IPS-15b (cell line): ENCODE results near the gene ODAD4.

Source experiments
- H3K27me3 ChIP-seq: one replicate; pipeline ENCODE4 v1.6.1; 2013; ENCODE audit warnings: low read length; ENCODE audit not compliant: control insufficient read depth, insufficient read depth
- H3K36me3 ChIP-seq: one replicate; pipeline ENCODE4 v1.6.1; 2013; ENCODE audit warnings: low read length; ENCODE audit not compliant: control insufficient read depth, insufficient read depth
- H3K4me1 ChIP-seq: one replicate; pipeline ENCODE4 v1.6.1; 2013; ENCODE audit warnings: mild to moderate bottlenecking, low read length; ENCODE audit not compliant: control insufficient read depth, insufficient read depth
- H3K4me3 ChIP-seq: one replicate; pipeline ENCODE4 v1.5.1; 2013; ENCODE audit warnings: low read depth, low read length
- H3K9ac ChIP-seq: one replicate; pipeline ENCODE4 v1.6.1; 2013; ENCODE audit warnings: low read depth, mild to moderate bottlenecking, low read length
- H3K9me3 ChIP-seq: one replicate; pipeline ENCODE4 v1.6.1; 2013; ENCODE audit warnings: mild to moderate bottlenecking, low read length; ENCODE audit not compliant: control insufficient read depth, insufficient read depth

ODAD4 gene

GRCh38 chr17:41956522-41956921 is 26.1 kb downstream of the ODAD4 start:
- H3K9ac ChIP-seq, result no peak overlapping the region
- no peak overlapping the region for H3K4me3 ChIP-seq
- peaks cover 17% of the 10 kb centered on the region for H3K4me1 ChIP-seq
- H3K9me3 ChIP-seq, result no peaks in the 10 kb centered on the region
- no peaks in the 10 kb centered on the region for H3K36me3 ChIP-seq
- no peaks in the 10 kb centered on the region for H3K27me3 ChIP-seq

- Histone ChIP-seq H3K9ac (no peak overlapping the region), H3K36me3 (no peaks in the 10 kb centered on the region), H3K27me3 (no peaks in the 10 kb centered on the region), H3K9me3 (no peaks in the 10 kb centered on the region), H3K4me3 (no peak overlapping the region), H3K4me1 (peaks cover 17% of the 10 kb centered on the region)
Observed at GRCh38 chr17:41957031-41957868, 26.8 kb downstream of the ODAD4 start.

GRCh38 chr17:41957869-41958439 is 27.5 kb downstream of the ODAD4 start:
- Histone ChIP-seq H3K4me3 (no peak overlapping the region), H3K36me3 (no peaks in the 10 kb centered on the region)

GRCh38 chr17:41959030-41959335 is 28.6 kb downstream of the ODAD4 start:
- no peaks in the 10 kb centered on the region for H3K36me3 ChIP-seq

More at GRCh38 chr17:41957869-41958439, 27.5 kb downstream of the ODAD4 start:
- Histone ChIP-seq H3K27me3 (no peaks in the 10 kb centered on the region), H3K4me1 (peaks cover 17% of the 10 kb centered on the region), H3K9ac (no peak overlapping the region), H3K9me3 (no peaks in the 10 kb centered on the region)

GRCh38 chr17:41959336-41960095 is 29.1 kb downstream of the ODAD4 start:
- no peak overlapping the region for H3K9ac ChIP-seq

More at GRCh38 chr17:41959030-41959335, 28.6 kb downstream of the ODAD4 start:
- no peaks in the 10 kb centered on the region for H3K9me3 ChIP-seq
- H3K9ac ChIP-seq, result no peak overlapping the region
- peaks cover 17% of the 10 kb centered on the region for H3K4me1 ChIP-seq
- H3K27me3 ChIP-seq, result no peaks in the 10 kb centered on the region
- no peak overlapping the region for H3K4me3 ChIP-seq

GRCh38 chr17:41962111-41962510 is 31.7 kb downstream of the ODAD4 start:
- H3K36me3 ChIP-seq, result no peaks in the 10 kb centered on the region
- H3K9ac ChIP-seq, result no peak overlapping the region
- peaks cover 16% of the 10 kb centered on the region for H3K4me1 ChIP-seq
- H3K4me3 ChIP-seq, result no peak overlapping the region
- no peaks in the 10 kb centered on the region for H3K27me3 ChIP-seq
- H3K9me3 ChIP-seq, result no peaks in the 10 kb centered on the region

More at GRCh38 chr17:41959336-41960095, 29.1 kb downstream of the ODAD4 start:
- H3K9me3 ChIP-seq, result no peaks in the 10 kb centered on the region
- H3K4me1 ChIP-seq, result peaks cover 17% of the 10 kb centered on the region
- no peaks in the 10 kb centered on the region for H3K36me3 ChIP-seq
- no peaks in the 10 kb centered on the region for H3K27me3 ChIP-seq
- H3K4me3 ChIP-seq, result no peak overlapping the region

- H3K27me3 ChIP-seq, result no peaks in the 10 kb centered on the region
- H3K4me3 ChIP-seq, result no peak overlapping the region
- no peak overlapping the region for H3K9ac ChIP-seq
- H3K4me1 ChIP-seq, result peaks cover 12% of the 10 kb centered on the region
- H3K36me3 ChIP-seq, result no peaks in the 10 kb centered on the region
- H3K9me3 ChIP-seq, result no peaks in the 10 kb centered on the region
Observed at GRCh38 chr17:41962768-41963434, 32.5 kb downstream of the ODAD4 start.

- Histone ChIP-seq H3K27me3 (no peaks in the 10 kb centered on the region), H3K9me3 (no peaks in the 10 kb centered on the region), H3K4me1 (peaks cover 2% of the 10 kb centered on the region), H3K4me3 (peak overlapping the region; percentile 80), H3K36me3 (peaks cover 9% of the 10 kb centered on the region), H3K9ac (peak overlapping the region; percentile 73)
Observed at GRCh38 chr17:41965694-41966462, 35.5 kb downstream of the ODAD4 start.

GRCh38 chr17:41966463-41967140 is 36.2 kb downstream of the ODAD4 start, which contains the start of gene CNP:
TSS of gene CNP (plus strand) at chr17:41966795. CDS start at chr17:41966885, 90 bp downstream.
- Histone ChIP-seq H3K27me3 (no peaks in the 10 kb centered on the region), H3K4me1 (peaks cover 2% of the 10 kb centered on the region), H3K36me3 (peaks cover 10% of the 10 kb centered on the region), H3K9me3 (no peaks in the 10 kb centered on the region), H3K4me3 (peak within 1 kb of the TSS; percentile 80), H3K9ac (peak within 1 kb of the TSS; percentile 91)

- peak overlapping the region; percentile 91 for H3K9ac ChIP-seq
- H3K36me3 ChIP-seq, result peaks cover 15% of the 10 kb centered on the region
- peak overlapping the region; percentile 80 for H3K4me3 ChIP-seq
- H3K4me1 ChIP-seq, result peaks cover 2% of the 10 kb centered on the region
- no peaks in the 10 kb centered on the region for H3K27me3 ChIP-seq
- H3K9me3 ChIP-seq, result no peaks in the 10 kb centered on the region
Observed at GRCh38 chr17:41967141-41967920, 36.9 kb downstream of the ODAD4 start.
